HCT116 (cell line): ENCODE measurements around the gene SIGLEC11. TPM values are rescaled to one million over a fixed set of nuclear protein-coding genes. Genes with fewer than 3 reads are reported as not detected.

Source experiments
- ATAC-seq: fragments of 200-7000 bp; cut with Tn5 transposase; 2 replicates; pipeline ENCODE4 v1.9.1; 2020; ENCODE audit warnings: mild to moderate bottlenecking, moderate library complexity
- BruUV-seq: library from RNA; stranded (reverse); fragments of 400-500 nt; replicated peaks from 2 replicates; lab custom pipeline; 2021; lab: Mats Ljungman, UMichigan
- CTCF ChIA-PET: fragments of 300-600 bp; sonication (Branson Sonifier 250); formaldehyde crosslinking; loops from one replicate; lab custom pipeline; 2021; ENCODE audit warnings: antibody characterized with exemption; lab: Charles Lee
- POLR2A ChIA-PET: fragments of 300-600, 350-600 bp; sonication (Branson Sonifier 250); formaldehyde crosslinking; loops from one replicate; lab custom pipeline; 2021; ENCODE audit warnings: antibody characterized with exemption; lab: Charles Lee
- RAD21 ChIA-PET, 2 experiments: fragments of 300-600 bp; sonication (Branson Sonifier 250); formaldehyde crosslinking; loops; one replicate each; lab custom pipeline; 2023; ENCODE audit warnings: low total read pairs in 2 of 2; ENCODE audit not compliant: uncharacterized antibody in 2 of 2, unreplicated experiment in 2 of 2, low non-redundant PET in 1 of 2; lab: Charles Lee
- DNase-seq: peaks from one replicate; pipeline ENCODE4 v3.0.0-alpha.2; 2010; ENCODE audit warnings: low read depth, low spot score
- H2AFZ ChIP-seq: fragments of 200-600 bp; shearing (Covaris generic), sonication (generic); 2 replicates; pipeline ENCODE4 v1.6.1; 2017; ENCODE audit warnings: low read depth, mixed run types, mixed read lengths, antibody characterized with exemption, low read length; ENCODE audit not compliant: poor library complexity, severe bottlenecking
- H3K27ac ChIP-seq: 2 replicates; pipeline ENCODE4 v1.5.1; 2012; ENCODE audit warnings: low read depth, low read length
- H3K27me3 ChIP-seq: fragments of 200-600 bp; sonication (generic); 2 replicates; pipeline ENCODE4 v1.6.1; 2016; ENCODE audit warnings: mixed run types, low read length, mixed read lengths; ENCODE audit not compliant: insufficient read depth
- H3K36me3 ChIP-seq, 2 experiments: fragments of 200-500 bp in 1 of 2; fragments of 200-600 bp in 1 of 2; sonication (Bioruptor generic) in 1 of 2; sonication (generic) in 1 of 2; 2 replicates each; pipeline versions ENCODE4 v1.5.1 to v1.6.1; 2014 to 2016; ENCODE audit warnings: low read length in 2 of 2, inconsistent platforms in 1 of 2, mixed read lengths in 1 of 2, mixed run types in 1 of 2; ENCODE audit not compliant: insufficient read depth in 2 of 2, control insufficient read depth in 1 of 2
- H3K4me1 ChIP-seq, 2 experiments: fragments of 200-600 bp in 1 of 2; sonication (generic) in 1 of 2; 2 replicates each; pipeline versions ENCODE4 v1.5.1 to v1.6.1; 2012 to 2017; ENCODE audit warnings: low read length in 2 of 2, inconsistent platforms in 1 of 2, mild to moderate bottlenecking in 1 of 2, mixed read lengths in 1 of 2, mixed run types in 1 of 2, moderate library complexity in 1 of 2; ENCODE audit not compliant: insufficient read depth in 2 of 2, control insufficient read depth in 1 of 2
- H3K4me2 ChIP-seq: fragments of 200-600 bp; sonication (generic); 2 replicates; pipeline ENCODE4 v1.6.1; 2017; ENCODE audit warnings: mixed run types, low read length, mixed read lengths
- H3K4me3 ChIP-seq, 2 experiments: fragments of 200-600 bp in 1 of 2; sonication (generic) in 1 of 2; replicated peaks in 1 of 2; 2 replicates each; pipeline ENCODE4 v1.5.1; 2011 to 2016; ENCODE audit warnings: low read length in 2 of 2, control low read depth in 1 of 2, low read depth in 1 of 2, mild to moderate bottlenecking in 1 of 2, mixed read lengths in 1 of 2, mixed run types in 1 of 2
- H3K79me2 ChIP-seq: fragments of 200-600 bp; sonication (generic); 2 replicates; pipeline ENCODE4 v1.6.1; 2017; ENCODE audit warnings: mild to moderate bottlenecking, mixed run types, low read length, moderate library complexity, mixed read lengths; ENCODE audit not compliant: insufficient read depth
- H3K9ac ChIP-seq: fragments of 200-600 bp; sonication (generic); 2 replicates; pipeline ENCODE4 v1.6.1; 2016; ENCODE audit warnings: low read length, mixed read lengths
- H3K9me2 ChIP-seq: fragments of 200-600 bp; sonication (generic), shearing (Covaris generic); 2 replicates; pipeline ENCODE4 v1.6.1; 2017; ENCODE audit warnings: mixed run types, mild to moderate bottlenecking, moderate library complexity; ENCODE audit not compliant: insufficient read depth
- H3K9me3 ChIP-seq, 2 experiments: fragments of 200-500 bp in 1 of 2; fragments of 200-600 bp in 1 of 2; sonication (Bioruptor generic) in 1 of 2; sonication (generic) in 1 of 2; 2 replicates each; pipeline ENCODE4 v1.6.1; 2014 to 2017; ENCODE audit warnings: low read length in 2 of 2, mixed read lengths in 2 of 2, inconsistent platforms in 1 of 2, low read depth in 1 of 2, mild to moderate bottlenecking in 1 of 2, mixed run types in 1 of 2, moderate library complexity in 1 of 2; ENCODE audit not compliant: control insufficient read depth in 1 of 2, insufficient read depth in 1 of 2
- H4K20me1 ChIP-seq: fragments of 200-600 bp; sonication (generic), shearing (Covaris generic); 2 replicates; pipeline ENCODE4 v1.6.1; 2017; ENCODE audit warnings: mixed run types, mild to moderate bottlenecking, moderate library complexity; ENCODE audit not compliant: insufficient read depth
- CBX3 ChIP-seq: IDR thresholded peaks from 2 replicates; pipeline ENCODE4 v1.6.1; 2012; ENCODE audit warnings: low read depth
- ELF1 ChIP-seq: IDR thresholded peaks from 2 replicates; pipeline ENCODE4 v1.6.1; 2012; ENCODE audit warnings: low read depth, borderline replicate concordance
- EZH2 ChIP-seq: fragments of 200-600 bp; sonication (generic); IDR thresholded peaks from 2 replicates; pipeline ENCODE4 v1.6.1; 2017; ENCODE audit warnings: antibody characterized with exemption, mixed run types
- FOSL1 ChIP-seq: IDR thresholded peaks from 2 replicates; pipeline ENCODE4 v1.6.1; 2012; ENCODE audit warnings: low read depth
- JUND ChIP-seq: IDR thresholded peaks from 2 replicates; pipeline ENCODE4 v1.6.1; 2012
- POLR2AphosphoS5 ChIP-seq: IDR thresholded peaks from 2 replicates; pipeline ENCODE4 v1.6.1; 2011; ENCODE audit warnings: mild to moderate bottlenecking, low read depth, low read length, moderate library complexity
- RAD21 ChIP-seq: IDR thresholded peaks from 2 replicates; pipeline ENCODE4 v1.6.1; 2012; ENCODE audit warnings: low read depth, mild to moderate bottlenecking
- REST ChIP-seq: IDR thresholded peaks from 2 replicates; pipeline ENCODE4 v1.6.1; 2012; ENCODE audit warnings: low read depth
- SRF ChIP-seq: IDR thresholded peaks from 2 replicates; pipeline ENCODE4 v1.6.1; 2012; ENCODE audit warnings: low read depth
- TCF7L2 ChIP-seq: IDR thresholded peaks from 2 replicates; pipeline ENCODE4 v1.7.0; 2011; ENCODE audit warnings: borderline replicate concordance, inconsistent platforms; ENCODE audit not compliant: insufficient read depth, insufficient read length; ENCODE audit errors: extremely low read depth
- ZNF274 ChIP-seq: fragments of 200-500 bp; sonication (Bioruptor generic); IDR thresholded peaks from 2 replicates; pipeline ENCODE4 v1.6.1; 2014; ENCODE audit warnings: mild to moderate bottlenecking, low read depth, low read length, inconsistent platforms
- intact Hi-C: fragments of 100-400 bp; cut with micrococcal nuclease; formaldehyde crosslinking; loops from 2 replicates; pipeline ENCODE4 v1.10.0; 2022
- total RNA-seq: library from RNA; stranded (reverse); gene quantifications from one replicate; pipeline ENCODE4 v1.2.1, GENCODE V29; 2021; ENCODE audit not compliant: unreplicated experiment
- TF ChIP-seq, protein P1 (sequence below): IDR thresholded peaks from 2 replicates; pipeline ENCODE4 v1.6.1; 2012
- TF ChIP-seq, protein P2 (sequence below): IDR thresholded peaks from 2 replicates; pipeline ENCODE4 v1.6.1; 2011; ENCODE audit warnings: mild to moderate bottlenecking, low read length, moderate library complexity; ENCODE audit not compliant: insufficient replicate concordance; ENCODE audit errors: extremely low read depth

The SIGLEC11 gene
- total RNA-seq, 1 experiment from 2014 or later = not detected

GRCh38 chr19:49931293-49932040, 29.5 kb downstream of the SIGLEC11 start:
- no peak overlapping the region for H3K9ac ChIP-seq
- RAD21 ChIA-PET = no interaction called here
- intact Hi-C loops = no loop called here
- DNase-seq = no peak
- H3K79me2 ChIP-seq = peaks cover 35% of the 10 kb centered on the region
- POLR2A ChIA-PET = no interaction called here
- H3K9me3 ChIP-seq = no peaks in the 10 kb centered on the region
- no peak for ATAC-seq
- H4K20me1 ChIP-seq = no peaks in the 10 kb centered on the region
- H3K4me2 ChIP-seq = no peak overlapping the region
- no TSS peak for BruUV-seq
- no peak overlapping the region for H2AFZ ChIP-seq
- H3K4me3 ChIP-seq = no peak overlapping the region
- TF ChIP-seq EZH2 = no peak
- TF ChIP-seq REST = no peak
- no peak for TF ChIP-seq TCF7L2
- no peak for TF ChIP-seq ELF1
- TF ChIP-seq ZNF274 = no peak
- TF ChIP-seq POLR2AphosphoS5 = no peak
- TF ChIP-seq, protein P1, sequence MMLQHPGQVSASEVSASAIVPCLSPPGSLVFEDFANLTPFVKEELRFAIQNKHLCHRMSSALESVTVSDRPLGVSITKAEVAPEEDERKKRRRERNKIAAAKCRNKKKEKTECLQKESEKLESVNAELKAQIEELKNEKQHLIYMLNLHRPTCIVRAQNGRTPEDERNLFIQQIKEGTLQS = no peak
- no peak for TF ChIP-seq FOSL1
- no peak for TF ChIP-seq CBX3
- no peak for TF ChIP-seq SRF
- no peak for TF ChIP-seq JUND
- TF ChIP-seq, protein P2, sequence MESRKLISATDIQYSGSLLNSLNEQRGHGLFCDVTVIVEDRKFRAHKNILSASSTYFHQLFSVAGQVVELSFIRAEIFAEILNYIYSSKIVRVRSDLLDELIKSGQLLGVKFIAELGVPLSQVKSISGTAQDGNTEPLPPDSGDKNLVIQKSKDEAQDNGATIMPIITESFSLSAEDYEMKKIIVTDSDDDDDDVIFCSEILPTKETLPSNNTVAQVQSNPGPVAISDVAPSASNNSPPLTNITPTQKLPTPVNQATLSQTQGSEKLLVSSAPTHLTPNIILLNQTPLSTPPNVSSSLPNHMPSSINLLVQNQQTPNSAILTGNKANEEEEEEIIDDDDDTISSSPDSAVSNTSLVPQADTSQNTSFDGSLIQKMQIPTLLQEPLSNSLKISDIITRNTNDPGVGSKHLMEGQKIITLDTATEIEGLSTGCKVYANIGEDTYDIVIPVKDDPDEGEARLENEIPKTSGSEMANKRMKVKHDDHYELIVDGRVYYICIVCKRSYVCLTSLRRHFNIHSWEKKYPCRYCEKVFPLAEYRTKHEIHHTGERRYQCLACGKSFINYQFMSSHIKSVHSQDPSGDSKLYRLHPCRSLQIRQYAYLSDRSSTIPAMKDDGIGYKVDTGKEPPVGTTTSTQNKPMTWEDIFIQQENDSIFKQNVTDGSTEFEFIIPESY = no peak
- no peak for TF ChIP-seq RAD21
- peaks cover 3 to 21% of the 10 kb centered on the region in 2 experiments; a peak in 3 of 4 replicates for H3K36me3 ChIP-seq
- CTCF ChIA-PET = no interaction called here
- no peaks in the 10 kb centered on the region for H3K9me2 ChIP-seq
- no peaks in the 10 kb centered on the region for H3K27me3 ChIP-seq
- peaks cover 11 to 29% of the 10 kb centered on the region in 2 experiments; a peak in 3 of 4 replicates for H3K4me1 ChIP-seq
- H3K27ac ChIP-seq = no peak overlapping the region
